AG04450 (cell line): Measurements from ENCODE around the gene FOSL2. TPM values are rescaled to one million over a fixed set of nuclear protein-coding genes. Genes with fewer than 3 reads are reported as not detected.

Experiments
- CTCF ChIA-PET: fragments of 300-600, 350-600 bp; formaldehyde crosslinking; extraction: SDS; loops from one replicate; lab custom pipeline; 2022; ENCODE audit warnings: antibody characterized with exemption, inconsistent platforms; lab: Charles Lee
- POLR2A ChIA-PET: fragments of 350-600 bp; formaldehyde crosslinking; extraction: SDS; loops from one replicate; lab custom pipeline; 2021; ENCODE audit warnings: antibody characterized with exemption, inconsistent platforms; lab: Yijun Ruan, JAX
- DNase-seq: peaks from one replicate; pipeline ENCODE4 v3.0.0-alpha.2; 2011; ENCODE audit warnings: low read depth, low spot score
- H3K27ac ChIP-seq: one replicate; pipeline ENCODE4 v1.5.1; 2012; ENCODE audit warnings: low read depth, low read length, control low read depth
- H3K27me3 ChIP-seq: one replicate; pipeline ENCODE4 v1.6.0; 2012; ENCODE audit warnings: low read length; ENCODE audit not compliant: control insufficient read depth, insufficient read depth
- H3K4me3 ChIP-seq: 2 replicates; pipeline ENCODE4 v1.5.1; 2011; ENCODE audit warnings: mild to moderate bottlenecking, low read depth, low read length, control low read depth
- H3K9me3 ChIP-seq: 2 replicates; pipeline ENCODE4 v1.5.1; 2012; ENCODE audit warnings: low read length; ENCODE audit not compliant: control insufficient read depth, insufficient read depth
- polyA plus RNA-seq: library from polyadenylated mRNA; depleted of rRNA; stranded (reverse); fragments of >200 nt; gene quantifications from 2 replicates; pipeline ENCODE4 v1.2.3, GENCODE V29; 2011
- TF ChIP-seq, protein P1 (sequence below): IDR thresholded peaks from 2 replicates; pipeline ENCODE4 v1.5.1; 2011; ENCODE audit warnings: low read depth, low read length, control low read depth, inconsistent platforms

Gene FOSL2
- polyA plus RNA-seq, 1 experiment = 45.3 TPM

DNA sequence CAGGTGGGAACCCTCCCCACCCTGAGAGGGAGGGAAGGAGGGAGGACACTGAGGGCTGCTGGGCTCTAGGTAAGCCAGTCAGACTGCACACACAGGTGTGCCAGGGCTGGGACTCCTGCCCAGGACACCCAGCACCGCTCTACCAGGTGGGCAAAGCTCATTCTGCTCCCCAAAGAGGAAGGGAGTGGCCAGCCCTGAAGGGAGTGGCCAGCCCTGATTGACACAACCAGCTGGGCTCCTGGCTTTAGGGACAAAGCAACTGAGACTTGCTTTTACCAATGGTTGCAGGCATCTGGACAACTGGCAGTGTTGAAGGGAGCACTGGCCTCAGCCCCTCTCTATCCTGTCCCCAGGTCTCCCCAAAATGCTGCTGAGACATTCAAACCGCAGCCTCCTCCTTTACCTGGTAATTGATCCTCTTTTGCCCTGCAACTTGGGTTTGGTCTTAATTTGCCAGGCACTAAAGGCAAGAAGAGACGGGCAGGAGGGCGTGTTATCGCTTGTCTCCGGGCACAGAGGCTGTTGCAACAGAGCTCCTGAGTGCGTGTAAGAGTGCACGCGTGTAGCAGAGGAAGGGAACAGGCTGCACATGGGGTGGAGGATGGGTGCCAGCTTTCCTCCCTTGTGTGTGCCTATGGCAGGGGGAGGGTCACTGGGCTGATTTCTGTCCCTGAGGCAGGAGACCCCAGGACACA, 14.5 kb upstream of the FOSL2 start:
- ChIA-PET CTCF (no interaction called here), POLR2A (interaction anchor here (0.6 kb wide), 1 partner anchor 205 kb away, joined by 4 read pairs; no protein-coding TSS in a partner anchor)
- Histone ChIP-seq H3K4me3 (no peak overlapping the region), H3K9me3 (no peaks in the 10 kb centered on the region; the same call in 1 of the 2 replicates), H3K27me3 (peaks cover 2% of the 10 kb centered on the region), H3K27ac (no peak overlapping the region)
- TF ChIP-seq, protein P1, sequence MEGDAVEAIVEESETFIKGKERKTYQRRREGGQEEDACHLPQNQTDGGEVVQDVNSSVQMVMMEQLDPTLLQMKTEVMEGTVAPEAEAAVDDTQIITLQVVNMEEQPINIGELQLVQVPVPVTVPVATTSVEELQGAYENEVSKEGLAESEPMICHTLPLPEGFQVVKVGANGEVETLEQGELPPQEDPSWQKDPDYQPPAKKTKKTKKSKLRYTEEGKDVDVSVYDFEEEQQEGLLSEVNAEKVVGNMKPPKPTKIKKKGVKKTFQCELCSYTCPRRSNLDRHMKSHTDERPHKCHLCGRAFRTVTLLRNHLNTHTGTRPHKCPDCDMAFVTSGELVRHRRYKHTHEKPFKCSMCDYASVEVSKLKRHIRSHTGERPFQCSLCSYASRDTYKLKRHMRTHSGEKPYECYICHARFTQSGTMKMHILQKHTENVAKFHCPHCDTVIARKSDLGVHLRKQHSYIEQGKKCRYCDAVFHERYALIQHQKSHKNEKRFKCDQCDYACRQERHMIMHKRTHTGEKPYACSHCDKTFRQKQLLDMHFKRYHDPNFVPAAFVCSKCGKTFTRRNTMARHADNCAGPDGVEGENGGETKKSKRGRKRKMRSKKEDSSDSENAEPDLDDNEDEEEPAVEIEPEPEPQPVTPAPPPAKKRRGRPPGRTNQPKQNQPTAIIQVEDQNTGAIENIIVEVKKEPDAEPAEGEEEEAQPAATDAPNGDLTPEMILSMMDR = no peak
- no peak for DNase-seq

- no peak overlapping the region for H3K4me3 ChIP-seq
- no peaks in the 10 kb centered on the region; the same call in 1 of the 2 replicates for H3K9me3 ChIP-seq
- no peak for DNase-seq
- H3K27me3 ChIP-seq = peaks cover 2% of the 10 kb centered on the region
- ChIA-PET POLR2A (interaction anchor here (0.6 kb wide), 1 partner anchor 204 kb away, joined by 4 read pairs; no protein-coding TSS in a partner anchor), CTCF (no interaction called here)
- TF ChIP-seq, protein P1 = no peak
- H3K27ac ChIP-seq = no peak overlapping the region
Observed at GRCh38 chr2:28378679-28379584, 13.7 kb upstream of the FOSL2 start.

DNA sequence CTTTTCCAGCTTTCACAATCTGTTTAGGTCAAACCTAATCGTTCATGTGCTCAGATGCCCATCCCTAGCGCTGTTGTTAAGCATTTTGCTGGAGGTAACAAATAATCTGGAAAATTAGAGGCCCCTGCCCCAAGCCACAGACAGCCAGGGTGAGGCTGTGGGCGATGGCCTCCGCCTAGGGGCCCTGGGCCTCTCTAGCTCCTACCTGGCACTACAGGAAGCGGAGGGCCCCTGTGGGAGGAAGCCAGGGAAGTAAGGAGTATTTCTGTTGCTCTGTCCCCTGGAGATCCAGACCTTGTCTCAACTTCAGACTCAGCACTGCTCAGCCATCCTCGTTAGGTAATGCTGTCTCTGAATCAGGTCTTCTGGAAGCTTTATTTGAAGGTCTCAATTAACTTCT, 12.4 kb upstream of the FOSL2 start:
- CTCF ChIA-PET = no interaction called here
- no peaks in the 10 kb centered on the region; the same call in 1 of the 2 replicates for H3K9me3 ChIP-seq
- POLR2A ChIA-PET = no interaction called here
- TF ChIP-seq, protein P1 = no peak
- no peak overlapping the region for H3K27ac ChIP-seq
- H3K4me3 ChIP-seq = no peak overlapping the region
- no peak for DNase-seq
- peaks cover 2% of the 10 kb centered on the region for H3K27me3 ChIP-seq

GRCh38 chr2:28381225-28382180, 11.2 kb upstream of the FOSL2 start:
- Histone ChIP-seq H3K9me3 (no peaks in the 10 kb centered on the region; the same call in 1 of the 2 replicates), H3K27ac (no peak overlapping the region), H3K27me3 (peaks cover 2% of the 10 kb centered on the region), H3K4me3 (no peak overlapping the region)
- POLR2A ChIA-PET = interaction anchor here (1.3 kb wide), 1 partner anchor 81 kb away, joined by 3 read pairs; no protein-coding TSS in a partner anchor
- CTCF ChIA-PET = no interaction called here
- TF ChIP-seq, protein P1 = no peak
- DNase-seq = no peak
